GM21381 (cell line): ENCODE results near the gene ABTB2.

Experiments
- ATAC-seq: cut with Tn5 transposase; IDR thresholded peaks from one replicate; pipeline ENCODE4 v1.9.1; 2021; ENCODE audit warnings: mild to moderate bottlenecking, moderate library complexity; ENCODE audit not compliant: unreplicated experiment

Gene ABTB2

GRCh38 chr11:34176751-34177209 is 181.0 kb downstream of the ABTB2 start:
- ATAC-seq, result no peak

- no peak for ATAC-seq
Observed at GRCh38 chr11:34175284-34176019, 182.4 kb downstream of the ABTB2 start.

GRCh38 chr11:34174412-34175041 is 183.3 kb downstream of the ABTB2 start:
- ATAC-seq, result peak; percentile 81

GRCh38 chr11:34173050-34173449 is 184.8 kb downstream of the ABTB2 start:
- ATAC-seq, result no peak

- no peak for ATAC-seq
Observed at GRCh38 chr11:34169686-34170085, 188.1 kb downstream of the ABTB2 start.

- ATAC-seq, result no peak
Observed at GRCh38 chr11:34168642-34169420, 189.0 kb downstream of the ABTB2 start.

GRCh38 chr11:34167961-34168360 is 189.8 kb downstream of the ABTB2 start:
- ATAC-seq, result no peak

GRCh38 chr11:34166806-34167740 is 190.7 kb downstream of the ABTB2 start:
- no peak for ATAC-seq

GRCh38 chr11:34165786-34166555 is 191.8 kb downstream of the ABTB2 start:
- ATAC-seq, result no peak

- ATAC-seq, result no peak
Observed at GRCh38 chr11:34165121-34165520, 192.7 kb downstream of the ABTB2 start.

GRCh38 chr11:34162856-34163255 is 195.0 kb downstream of the ABTB2 start:
- no peak for ATAC-seq

- ATAC-seq, result no peak
Observed at GRCh38 chr11:34162493-34162820, 195.4 kb downstream of the ABTB2 start.

- no peak for ATAC-seq
Observed at GRCh38 chr11:34161812-34162492, 195.9 kb downstream of the ABTB2 start.

GRCh38 chr11:34161361-34161760 is 196.4 kb downstream of the ABTB2 start:
- no peak for ATAC-seq

GRCh38 chr11:34160791-34161190 is 197.0 kb downstream of the ABTB2 start:
- ATAC-seq, result no peak

- no peak for ATAC-seq
Observed at GRCh38 chr11:34160049-34160721, 197.6 kb downstream of the ABTB2 start.

- ATAC-seq, result no peak
Observed at GRCh38 chr11:34158661-34159060, 199.1 kb downstream of the ABTB2 start.

- ATAC-seq, result no peak
Observed at GRCh38 chr11:34157163-34157562, 200.6 kb downstream of the ABTB2 start.

GRCh38 chr11:34155757-34156062 is 202.1 kb downstream of the ABTB2 start:
- ATAC-seq, result no peak
